ENCODE measurements around the gene MUC7.
"Not testable (repeated sequence)": the region's sequence is repeated elsewhere in the genome, so short reads cannot be mapped to it uniquely, and the experiment has no call there.

The MUC7 gene

GRCh38 chr4:70452946-70453345 lies 19.1 kb upstream of the MUC7 start:
- TF ChIP-seq CTCF (conservative IDR thresholded peaks at IDR 0.05; ENCODE audit: control insufficient read depth, insufficient read depth, low read depth, low read length) = no peak
- DNase-seq (ENCODE audit: low read depth) = no peak
- H3K4me3 ChIP-seq (ENCODE audit: control insufficient read depth, low read depth, low read length) = no peak overlapping the region

GRCh38 chr4:70463335-70463734 lies 8.7 kb upstream of the MUC7 start:
- H3K4me3 ChIP-seq (ENCODE audit: control insufficient read depth, low read depth, low read length) = no peak overlapping the region
- TF ChIP-seq CTCF (conservative IDR thresholded peaks at IDR 0.05; ENCODE audit: control insufficient read depth, insufficient read depth, low read depth, low read length) = no peak
- DNase-seq (ENCODE audit: low read depth) = no peak

- H3K4me3 ChIP-seq (ENCODE audit: control insufficient read depth, low read depth, low read length) = no peak overlapping the region
- no peak for TF ChIP-seq CTCF (conservative IDR thresholded peaks at IDR 0.05; ENCODE audit: control insufficient read depth, insufficient read depth, low read depth, low read length)
- no peak for DNase-seq (ENCODE audit: low read depth)
Observed at GRCh38 chr4:70473679-70474078, 1.7 kb downstream of the MUC7 start.

GRCh38 chr4:70488748-70489147 lies 16.8 kb downstream of the MUC7 start:
- H3K4me3 ChIP-seq (ENCODE audit: control insufficient read depth, low read depth, low read length) = no peak overlapping the region
- TF ChIP-seq CTCF (conservative IDR thresholded peaks at IDR 0.05; ENCODE audit: control insufficient read depth, insufficient read depth, low read depth, low read length) = no peak

GRCh38 chr4:70496231-70496630 lies 24.2 kb downstream of the MUC7 start:
- no peak overlapping the region for H3K4me3 ChIP-seq (ENCODE audit: control insufficient read depth, low read depth, low read length)
- TF ChIP-seq CTCF (conservative IDR thresholded peaks at IDR 0.05; ENCODE audit: control insufficient read depth, insufficient read depth, low read depth, low read length) = no peak
- DNase-seq (ENCODE audit: low read depth) = no peak

More at GRCh38 chr4:70488748-70489147, 16.8 kb downstream of the MUC7 start:
- DNase-seq (ENCODE audit: low read depth) = no peak

GRCh38 chr4:70501838-70502237 lies 29.8 kb downstream of the MUC7 start:
- H3K4me3 ChIP-seq (ENCODE audit: control insufficient read depth, low read depth, low read length); DNase-seq (ENCODE audit: low read depth): not testable (repeated sequence)

- no peak for DNase-seq (ENCODE audit: low read depth)
- H3K4me3 ChIP-seq (ENCODE audit: control insufficient read depth, low read depth, low read length) = no peak overlapping the region
- TF ChIP-seq CTCF (conservative IDR thresholded peaks at IDR 0.05; ENCODE audit: control insufficient read depth, insufficient read depth, low read depth, low read length) = no peak
Observed at GRCh38 chr4:70504733-70505132, 32.7 kb downstream of the MUC7 start.

Measured in fibroblast of mammary gland (primary cell).